Activated CD4-positive, alpha-beta T cell treated with anti-CD3 and anti-CD28 coated beads, Interleukin-2, amount 50 U/mL, for 48 hours (primary cell): ENCODE results near the gene SGMS1.

Experiments used
- DNase-seq, 2 experiments: peaks; one replicate each; pipeline ENCODE4 v3.0.0-alpha.2; 2020

The SGMS1 gene

DNA sequence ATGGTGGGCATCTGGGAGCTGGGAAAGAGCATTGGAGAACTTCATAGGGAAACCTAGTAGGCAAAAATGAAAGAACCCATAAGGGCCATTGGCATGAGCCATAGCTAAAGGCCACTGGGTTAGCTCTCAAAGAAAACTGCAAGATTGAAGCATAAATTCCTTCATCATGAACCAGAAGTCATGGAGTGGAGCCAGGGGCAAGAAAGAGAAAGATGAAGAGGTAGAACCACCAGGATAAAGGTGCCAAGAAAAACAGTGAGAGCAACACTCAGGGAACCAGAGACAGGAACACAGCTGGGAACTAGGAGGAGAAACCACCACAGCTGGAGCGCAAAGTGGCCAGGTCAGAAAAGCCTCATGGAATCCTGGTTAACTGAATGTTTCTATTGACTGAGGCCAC lies 11.5 kb upstream of the SGMS1 start:
- no peak for DNase-seq

DNA sequence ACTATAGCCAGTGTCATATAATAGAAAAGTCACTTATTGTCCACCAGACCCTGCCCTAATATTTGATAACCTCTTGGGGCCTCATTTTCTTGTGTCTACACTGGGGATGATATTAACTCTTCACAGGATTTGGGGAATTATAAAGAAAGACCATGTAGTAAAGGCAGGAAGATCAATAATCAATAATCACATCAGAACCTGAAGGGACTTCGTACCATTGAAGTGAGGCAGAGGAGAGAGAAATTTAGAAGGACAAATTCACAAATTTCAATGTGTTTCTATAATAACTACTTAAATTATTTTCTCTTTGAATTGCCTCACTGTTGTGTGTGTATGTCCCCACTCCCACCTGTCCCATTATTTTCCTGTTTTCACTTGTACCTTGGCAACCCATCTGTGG lies 10.7 kb upstream of the SGMS1 start:
- no peak for DNase-seq

DNA sequence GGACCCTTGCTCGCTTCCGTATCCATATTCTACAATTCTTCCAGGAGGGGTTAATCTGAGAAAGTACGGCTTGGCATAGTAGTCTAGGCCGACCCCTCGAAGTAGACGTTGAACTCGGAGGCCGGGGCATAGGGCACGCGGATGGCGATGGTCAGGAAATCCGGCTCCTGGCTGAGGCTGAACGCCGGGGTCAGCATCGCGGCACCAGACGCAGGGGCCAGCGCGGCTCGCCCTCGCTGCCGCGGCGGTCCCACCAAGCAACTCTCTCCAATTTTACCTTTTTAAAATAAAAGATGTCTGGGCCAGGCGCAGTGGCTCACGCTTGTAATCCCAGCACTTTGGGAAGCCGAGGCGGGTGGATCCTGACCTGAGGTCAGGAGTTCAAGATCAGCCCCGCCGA lies 7.3 kb upstream of the SGMS1 start:
- DNase-seq: no peak

DNA sequence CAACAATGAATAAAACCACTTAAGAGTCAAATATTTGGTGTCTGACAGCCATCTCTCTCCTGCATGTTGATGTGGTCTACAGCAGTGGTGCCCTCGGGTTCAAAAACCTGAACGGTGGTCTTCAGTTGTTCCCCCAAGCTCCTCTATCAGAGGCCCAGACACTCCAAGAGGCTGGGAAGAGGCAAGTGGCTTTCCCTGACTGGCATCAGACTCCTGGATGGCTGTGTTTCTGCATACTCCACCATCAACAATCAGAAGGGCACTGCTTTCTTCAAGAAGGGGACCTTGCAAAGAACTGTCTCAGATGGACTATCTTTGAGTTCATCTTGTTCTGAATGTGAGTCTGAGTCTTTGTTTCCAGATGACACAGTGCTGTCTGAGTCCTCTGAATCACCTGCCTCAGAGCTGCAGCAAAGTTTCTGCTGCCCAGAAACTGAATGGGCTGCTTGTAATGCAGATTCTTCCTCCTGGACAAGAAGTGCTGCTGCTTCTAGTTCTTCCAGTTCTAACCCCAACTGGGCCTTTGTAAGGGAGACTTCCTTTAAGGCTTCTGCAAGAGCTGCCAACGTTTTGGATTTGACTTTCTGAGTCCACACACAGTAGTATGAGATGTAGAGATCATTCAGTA lies 5.9 kb upstream of the SGMS1 start:
- peak in 1 of 2 experiments; percentile 33 for DNase-seq

DNA sequence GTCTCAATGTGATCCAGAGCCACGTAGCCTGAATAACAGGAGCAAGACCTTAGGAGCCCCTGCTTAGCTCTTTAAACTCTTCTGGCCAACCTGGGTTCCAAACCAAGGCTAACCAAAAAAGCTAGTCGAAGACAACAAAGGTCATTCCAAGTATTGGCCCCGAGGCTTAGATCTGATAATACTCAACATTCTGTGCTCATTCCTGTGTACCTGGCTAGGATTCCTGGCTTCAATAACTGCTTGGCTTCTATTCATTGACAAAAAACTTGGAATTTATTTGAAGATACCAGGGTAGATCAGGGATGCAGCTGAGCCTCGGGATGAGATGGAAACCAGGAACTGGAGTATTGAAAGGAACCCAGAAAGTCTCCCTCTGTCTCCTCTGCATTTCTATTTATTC lies 4.1 kb upstream of the SGMS1 start:
- DNase-seq: no peak

DNA sequence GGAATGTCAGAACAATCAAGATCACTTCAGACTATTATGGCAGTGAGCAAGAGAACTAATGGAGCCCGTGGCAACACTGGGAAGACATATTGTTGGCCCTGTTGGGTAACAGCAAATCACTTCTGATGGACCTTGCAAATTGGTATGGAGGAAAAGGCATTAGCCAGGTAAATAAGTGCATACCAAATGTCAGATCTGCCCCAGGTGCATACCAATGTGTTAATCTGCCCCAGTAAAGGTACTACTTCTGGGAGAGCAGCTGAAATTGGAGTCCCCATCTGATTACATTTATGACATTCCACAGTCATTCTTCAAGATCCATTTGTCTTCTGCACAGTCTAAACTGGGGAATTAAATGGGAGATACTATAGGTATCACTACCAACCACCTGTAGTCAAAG lies 3.7 kb upstream of the SGMS1 start:
- DNase-seq: no peak

DNA sequence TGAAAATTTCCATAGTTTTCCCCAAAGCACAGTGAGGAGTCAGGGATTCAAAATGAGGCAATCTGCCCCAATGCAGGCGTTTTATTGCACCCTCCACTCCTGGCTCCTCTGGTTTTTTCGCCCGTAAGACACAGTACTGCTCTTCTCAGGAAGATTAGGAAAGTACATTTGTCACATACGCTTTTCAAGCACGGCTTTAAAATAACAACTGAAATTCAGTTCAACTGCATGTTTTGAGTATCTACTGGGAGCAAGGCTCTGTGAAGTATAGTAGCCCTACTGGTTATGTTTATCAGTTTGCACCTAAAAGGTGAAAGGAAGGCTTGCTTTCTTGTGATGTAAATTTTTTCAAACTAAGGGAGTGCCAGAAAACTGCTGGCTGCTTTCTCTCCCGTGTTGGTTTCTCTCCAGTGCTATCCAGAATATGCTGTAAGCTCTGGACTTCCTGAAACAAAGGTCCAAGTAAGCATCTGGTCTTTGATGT lies 1.9 kb upstream of the SGMS1 start:
- DNase-seq: no peak

DNA sequence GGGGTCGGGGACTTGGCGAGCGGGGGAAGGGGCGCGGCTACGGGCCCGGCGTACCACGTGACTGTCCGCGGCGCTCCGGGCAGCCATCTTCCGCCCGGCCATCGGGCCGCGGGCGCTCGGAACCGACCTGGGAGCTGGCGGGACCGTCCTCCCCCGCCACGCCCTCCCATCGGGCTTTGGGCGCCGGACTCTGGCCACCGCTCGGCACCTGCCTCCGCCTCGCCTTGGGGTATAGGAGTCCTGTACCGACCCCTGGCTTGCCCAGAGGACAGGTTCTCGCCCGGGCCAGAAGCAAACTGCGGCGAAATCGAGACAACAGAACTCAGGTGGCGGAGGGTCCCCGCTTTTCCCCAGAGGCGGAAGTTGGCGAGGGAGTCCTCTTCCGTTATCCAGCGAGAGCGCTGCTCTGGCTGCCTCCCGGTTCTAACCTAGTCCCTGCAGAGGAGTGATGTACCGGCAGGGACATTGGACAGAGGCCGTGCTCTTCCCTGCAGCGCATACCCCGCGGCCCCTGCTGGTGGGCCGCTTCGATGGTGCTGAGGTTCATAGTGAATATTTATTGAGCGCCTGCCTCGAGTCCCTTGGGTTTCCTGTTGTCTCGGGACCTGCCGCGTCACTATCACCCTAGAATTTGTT lies 1.2 kb upstream of the SGMS1 start:
- peak; percentile 63 to 69 for DNase-seq

DNA sequence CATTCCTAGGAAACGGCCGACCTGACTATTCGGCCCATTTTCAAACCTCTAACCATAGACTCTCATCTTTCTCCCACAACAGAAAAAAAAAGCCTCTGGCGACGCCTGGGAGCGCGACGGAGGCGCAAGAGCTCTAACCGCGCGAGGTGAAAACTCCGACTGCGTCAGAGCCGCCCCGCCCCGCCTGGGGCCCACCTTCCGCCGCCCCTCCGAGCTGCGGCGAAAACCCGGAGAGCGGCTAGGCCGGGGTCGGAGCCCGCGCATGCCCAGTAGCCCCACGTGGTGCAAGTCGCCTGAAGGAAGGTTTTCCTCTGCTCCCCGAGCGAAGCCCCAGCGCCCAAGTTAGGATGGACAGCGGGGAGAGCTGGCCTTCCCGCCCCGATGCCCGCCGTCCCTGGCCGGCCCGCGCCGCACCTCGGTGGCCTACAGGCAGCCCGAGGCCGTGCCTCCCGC lies 683 bp upstream of the SGMS1 start:
- DNase-seq: peak; percentile 96 to 97

DNA sequence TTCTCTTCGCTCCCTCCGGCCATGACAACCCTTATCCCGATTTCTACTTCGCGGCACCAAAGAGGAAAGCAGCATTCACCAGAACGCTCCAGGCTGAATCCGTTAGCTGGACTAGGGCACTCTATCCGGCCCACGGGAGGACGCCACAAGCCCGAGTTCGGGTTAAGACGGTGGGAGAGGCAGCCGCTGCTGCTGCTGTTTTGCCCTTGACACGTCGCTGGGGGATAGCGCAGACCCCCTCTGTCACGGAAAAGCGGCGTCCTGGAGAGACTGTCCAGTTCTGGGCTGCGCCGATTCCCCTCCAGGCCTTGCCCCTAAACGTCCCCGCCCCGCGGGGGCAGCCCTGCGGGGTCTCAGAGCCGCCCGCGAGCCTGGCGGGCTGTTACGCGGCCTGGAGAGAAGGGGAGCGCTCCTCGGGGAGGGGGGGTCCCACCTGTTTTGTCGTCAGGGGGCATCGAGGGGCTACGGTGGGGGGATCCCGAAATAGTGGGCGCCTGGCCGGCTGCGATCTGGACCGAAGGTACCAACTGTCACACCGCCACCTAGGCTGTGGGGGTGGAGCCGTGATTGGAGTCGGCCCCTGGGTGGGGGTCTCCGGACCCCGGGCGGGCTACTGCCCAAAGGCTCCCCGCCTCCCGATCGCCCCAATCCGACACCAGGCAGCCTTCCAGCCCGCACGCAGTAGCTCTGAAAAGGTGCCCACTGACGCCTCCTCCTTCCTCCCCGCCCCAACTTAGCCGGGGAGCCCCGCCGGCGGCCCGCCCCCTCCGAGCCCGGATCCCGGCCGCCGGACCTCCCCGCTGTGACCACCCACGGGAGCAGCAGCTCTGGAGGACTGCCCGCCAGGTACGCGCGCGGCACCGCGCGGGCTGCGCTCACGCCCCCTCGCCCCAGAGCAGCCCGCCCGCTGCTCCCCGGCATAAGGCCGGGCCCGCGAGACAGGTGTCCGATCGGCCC lies 772 bp downstream of the SGMS1 start:
- peak; percentile 38 to 51 for DNase-seq

DNA sequence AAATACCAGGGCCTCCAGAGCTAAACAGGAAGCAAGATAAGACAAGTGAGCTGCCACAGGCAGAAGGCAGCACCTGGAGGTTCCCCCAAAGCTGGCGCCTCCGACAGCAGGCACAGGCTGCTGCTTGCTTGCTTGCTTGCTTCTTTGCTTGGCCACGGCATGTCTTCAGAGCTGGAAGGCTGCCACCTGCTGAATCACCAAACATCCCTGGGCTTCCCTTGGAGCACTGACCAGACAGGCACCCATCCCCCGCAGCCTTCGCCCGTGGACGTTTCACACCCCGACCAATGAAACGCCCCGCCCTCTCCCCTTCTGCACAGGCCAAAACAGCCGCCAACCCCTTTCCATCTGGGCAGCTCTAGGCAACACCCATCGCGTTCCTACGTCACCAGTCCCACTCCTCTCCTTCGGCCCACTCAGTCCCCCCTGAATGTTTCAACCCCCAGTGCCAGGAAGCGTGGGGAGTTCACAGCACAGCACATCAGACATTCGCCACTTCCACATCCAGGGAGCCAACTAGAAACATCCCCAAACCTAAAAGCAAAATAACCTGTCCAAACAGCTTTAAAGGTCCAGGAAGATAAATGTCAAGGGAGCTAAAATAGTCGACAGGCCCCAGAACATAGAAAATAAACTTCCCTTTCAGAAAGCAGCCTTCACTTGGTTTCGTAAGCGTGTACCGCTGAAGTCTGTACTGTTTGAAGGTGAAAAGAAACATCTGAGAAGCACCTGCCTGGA lies 1.6 kb downstream of the SGMS1 start:
- peak; percentile 58 to 70 for DNase-seq

DNA sequence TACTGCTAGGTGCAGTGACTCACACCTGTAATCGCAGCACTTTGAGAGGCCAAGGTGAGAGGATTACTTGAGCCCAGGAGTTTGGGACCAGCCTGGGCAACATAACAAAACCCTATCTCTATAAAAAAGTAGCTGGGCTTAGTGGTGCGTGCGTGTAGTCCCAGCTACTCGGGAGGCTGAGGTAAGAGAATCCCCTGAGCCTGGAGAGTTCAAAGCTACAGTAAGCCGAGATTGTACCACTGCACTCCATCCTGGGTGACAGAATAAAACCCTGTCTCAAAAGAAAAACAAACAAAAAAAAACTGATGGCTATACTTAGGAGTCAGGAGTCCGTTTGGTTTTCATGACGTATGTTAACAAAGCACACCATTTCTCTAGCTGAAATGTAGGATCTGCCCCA lies 2.9 kb downstream of the SGMS1 start:
- DNase-seq: no peak

DNA sequence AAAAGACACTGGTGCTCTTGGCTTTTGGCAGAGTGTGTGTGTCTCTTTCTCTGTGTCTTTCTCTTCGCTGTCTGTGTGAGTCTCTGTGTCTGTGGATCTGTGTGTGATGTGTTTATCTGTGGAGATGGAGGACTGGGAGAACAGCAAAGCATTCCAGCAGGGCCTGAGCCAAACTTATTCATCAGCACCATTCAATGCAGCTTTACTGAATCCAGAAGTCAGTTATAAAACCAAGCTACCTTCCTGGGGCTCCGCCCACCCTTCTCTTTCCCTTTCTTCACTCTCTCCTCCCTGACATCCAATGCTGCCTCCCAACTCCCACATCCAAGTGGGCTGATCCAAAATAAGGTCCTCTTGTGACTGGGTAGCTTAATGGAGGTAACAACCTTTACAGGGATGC lies 3.9 kb downstream of the SGMS1 start:
- no peak for DNase-seq

DNA sequence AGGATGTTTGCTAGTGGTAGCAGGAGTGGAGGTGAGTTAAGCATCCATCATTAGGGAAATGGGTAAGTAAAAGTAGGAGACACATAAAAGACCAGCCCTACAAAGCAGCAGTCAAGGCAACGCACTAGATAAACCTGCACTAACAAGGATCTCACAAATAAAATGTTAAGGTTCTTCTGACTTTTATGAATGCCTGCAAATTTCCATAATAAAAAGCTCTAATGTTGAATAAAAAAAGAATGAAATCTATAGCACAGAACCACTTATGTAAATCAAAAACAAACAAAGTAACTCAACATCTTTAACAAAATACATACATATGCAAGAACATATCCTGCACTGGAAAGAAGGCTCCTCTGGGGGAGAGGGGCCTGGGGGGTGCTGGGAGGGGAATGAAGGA lies 4.6 kb downstream of the SGMS1 start:
- no peak for DNase-seq

DNA sequence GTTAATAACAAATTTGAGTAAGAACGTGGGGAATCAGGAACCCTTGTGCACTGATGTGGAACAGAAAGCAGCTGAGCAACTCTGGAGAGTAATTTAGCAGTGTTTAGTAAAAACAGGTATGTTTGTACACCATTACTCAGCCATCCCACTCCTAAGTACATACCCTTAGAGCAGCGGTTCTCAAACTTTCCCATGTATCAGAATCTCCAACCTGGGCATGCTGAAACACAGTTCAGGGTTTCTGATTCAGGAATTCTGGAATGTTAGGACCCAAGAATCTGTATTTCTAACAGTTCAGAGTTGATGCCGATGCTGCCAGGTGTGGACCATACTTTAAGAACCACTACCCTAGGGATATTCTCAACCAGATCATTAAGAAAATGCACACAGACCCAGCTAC lies 5.1 kb downstream of the SGMS1 start:
- no peak for DNase-seq

DNA sequence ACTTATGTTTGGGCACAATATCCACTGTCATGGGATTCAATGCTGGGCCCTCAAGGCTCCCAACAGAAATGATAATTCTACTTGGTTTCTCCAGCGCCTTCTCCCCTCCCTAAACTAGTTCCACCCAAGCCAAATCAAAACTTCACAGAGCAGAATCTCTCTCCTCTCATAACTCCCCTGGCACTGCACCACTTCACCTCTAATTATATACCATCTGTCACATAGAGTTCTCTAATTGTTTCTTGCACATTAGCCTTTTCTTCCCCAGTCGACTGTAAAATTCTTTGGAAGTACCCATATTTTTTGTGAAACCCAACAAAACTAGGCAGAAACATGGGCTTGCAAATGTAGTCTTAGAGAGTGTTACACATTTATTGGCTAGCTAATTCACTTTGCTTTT lies 8.1 kb downstream of the SGMS1 start:
- DNase-seq: no peak

DNA sequence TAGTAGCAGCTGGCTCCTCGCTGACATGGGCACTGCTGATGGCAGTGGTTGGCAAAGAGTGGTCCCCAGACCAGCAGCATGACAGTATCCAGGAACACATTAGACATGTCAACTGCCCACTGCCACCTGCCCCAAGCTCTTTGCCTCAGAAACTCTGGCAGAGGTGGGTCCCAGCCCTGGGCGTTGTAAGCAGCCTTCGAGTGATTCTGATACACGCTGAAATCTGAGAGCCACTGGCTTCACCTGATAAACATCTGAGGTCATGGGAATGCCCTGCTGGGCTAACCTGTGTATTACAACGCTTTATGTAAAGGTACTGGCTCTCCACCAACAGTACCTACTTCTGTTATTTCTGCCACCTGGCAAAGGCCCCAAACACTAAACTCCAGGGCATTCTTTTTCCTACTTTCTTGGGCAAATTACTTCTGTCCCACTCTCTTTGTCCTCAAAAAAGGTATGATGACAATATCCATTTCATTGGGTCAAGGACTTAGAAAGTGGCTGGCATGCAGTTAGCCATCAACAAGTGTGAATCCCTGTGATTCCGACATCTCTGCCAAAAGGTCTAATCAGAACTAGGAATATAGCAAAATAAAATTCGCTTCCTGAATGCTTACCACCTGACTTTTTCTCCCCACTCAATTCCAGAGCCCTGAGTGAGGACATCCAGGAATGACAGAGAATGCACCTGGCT lies 9.2 kb downstream of the SGMS1 start:
- DNase-seq: no peak

DNA sequence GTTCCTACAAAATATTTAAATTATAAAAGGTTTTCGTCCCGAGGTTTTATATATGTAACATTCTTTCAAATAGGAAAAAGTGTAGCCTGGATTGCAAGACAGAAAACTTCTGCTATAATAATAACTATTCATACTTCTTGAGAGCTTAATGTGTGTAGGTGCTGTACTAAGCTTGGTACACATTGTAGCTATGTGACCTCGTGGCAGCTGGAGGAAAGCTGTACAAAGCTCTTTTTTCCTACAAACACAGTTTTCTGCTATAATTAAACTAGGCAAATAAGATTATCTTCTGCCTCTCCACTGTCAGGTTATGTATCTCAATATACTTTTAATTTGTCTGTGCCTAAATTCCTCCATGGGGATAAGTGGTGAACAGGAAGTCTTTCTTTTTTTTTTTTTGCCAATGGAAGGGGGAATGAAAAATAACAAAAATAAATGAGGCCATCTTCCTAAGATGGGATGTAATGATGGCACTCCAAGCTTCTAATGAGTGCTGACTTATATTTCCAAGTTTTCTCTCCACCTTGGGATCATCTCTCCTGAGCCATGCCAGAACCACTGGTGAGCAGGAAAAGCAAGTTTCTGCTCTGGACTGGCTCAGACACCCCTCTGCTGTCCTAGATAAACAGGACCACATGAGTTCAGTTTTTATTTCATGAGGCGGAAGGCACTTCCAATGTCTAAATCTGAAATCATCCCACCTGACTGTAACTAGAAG lies 9.9 kb downstream of the SGMS1 start:
- no peak for DNase-seq

DNA sequence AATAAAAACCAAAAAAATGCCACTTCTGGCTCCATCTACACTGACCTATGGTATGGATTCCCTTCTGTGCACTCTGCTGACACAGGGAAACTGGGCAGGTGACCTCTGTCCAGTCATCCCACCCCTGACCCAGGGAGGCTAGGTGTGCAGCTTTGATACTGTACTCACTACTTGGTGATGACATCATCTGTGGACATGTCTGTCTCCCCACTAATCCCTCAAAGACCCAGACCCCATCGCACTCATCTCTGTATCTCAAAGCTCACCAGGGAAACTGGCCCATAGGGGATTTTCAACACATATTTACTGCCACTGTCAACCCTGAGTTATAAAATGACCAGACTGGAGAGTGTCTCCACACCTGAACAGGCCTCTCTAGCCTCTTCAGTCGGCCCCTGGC lies 10.6 kb downstream of the SGMS1 start:
- DNase-seq: no peak

DNA sequence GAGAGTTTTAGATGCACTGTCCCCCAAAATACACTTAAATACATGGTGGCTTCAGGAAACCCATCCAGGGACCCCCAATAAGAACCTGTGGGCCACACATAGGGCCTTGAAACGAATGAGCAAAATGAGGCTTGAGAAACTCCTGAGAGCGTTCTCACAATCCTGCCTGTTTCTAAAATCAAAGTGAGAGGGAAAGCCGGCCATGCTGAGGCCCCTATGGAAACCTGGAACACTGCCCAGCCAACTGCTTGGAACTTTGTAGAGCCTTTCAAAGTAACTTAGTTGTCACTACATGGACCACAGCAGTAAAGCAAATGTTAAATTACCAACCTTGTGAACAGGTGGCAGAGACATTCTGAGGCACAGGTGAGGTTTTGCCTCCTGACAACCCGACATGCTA lies 13.4 kb downstream of the SGMS1 start:
- no peak for DNase-seq

DNA sequence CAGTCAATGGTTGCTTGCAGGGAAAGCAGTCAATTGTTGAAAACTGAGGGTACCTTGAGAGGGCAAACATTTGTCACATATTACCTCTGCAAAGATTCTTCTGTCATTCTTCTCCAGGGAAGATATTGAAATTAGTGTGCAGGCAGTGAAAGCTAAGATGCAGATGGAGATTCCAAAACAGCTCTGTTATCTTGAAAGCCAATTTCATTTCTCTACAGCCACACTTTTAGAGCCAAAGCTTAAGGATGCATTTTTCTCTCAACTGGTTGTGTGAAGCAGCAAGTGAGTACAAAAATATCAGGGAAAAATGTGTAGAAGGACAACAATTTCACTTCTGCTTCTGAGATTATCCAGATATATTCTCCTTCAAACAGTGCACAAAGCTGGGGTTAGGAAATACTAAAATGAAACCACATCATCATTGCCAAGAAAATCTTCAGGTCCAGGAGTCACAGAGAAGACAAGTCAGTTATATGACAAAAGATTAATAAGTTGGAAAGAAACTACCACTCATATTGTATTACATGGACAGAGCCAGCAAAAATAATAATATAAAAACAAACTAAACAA lies 16.3 kb downstream of the SGMS1 start:
- DNase-seq: no peak

DNA sequence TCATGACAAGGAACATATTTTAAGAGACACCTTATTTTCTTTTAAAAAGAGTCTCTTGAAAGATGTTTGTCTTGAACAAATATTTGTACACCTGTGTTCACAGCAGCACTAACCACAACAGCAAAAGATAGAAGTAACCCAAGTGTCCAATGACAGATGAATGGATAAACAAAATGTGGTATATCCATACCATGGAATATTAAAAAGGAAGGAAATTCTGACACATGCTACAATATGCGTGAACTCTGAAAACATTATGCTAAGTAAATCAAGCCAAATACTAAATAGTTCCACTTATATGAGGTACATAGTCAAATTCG lies 17.8 kb downstream of the SGMS1 start:
- DNase-seq: no peak
